Daoy (cell line): Measurements from ENCODE around the gene SUPV3L1. TPM values are rescaled to one million over a fixed set of nuclear protein-coding genes. Genes with fewer than 3 reads are reported as not detected.

Source experiments
- DNase-seq: peaks from one replicate; pipeline ENCODE4 v3.0.0-alpha.2; 2015; ENCODE audit warnings: low read depth
- total RNA-seq: library from RNA; depleted of rRNA; stranded (reverse); fragments of >200 nt; shearing (Covaris generic); gene quantifications from 2 replicates; pipeline ENCODE4 v1.2.3, GENCODE V29; 2014

Gene SUPV3L1
- total RNA-seq, 1 experiment from 2014 or later = 23.0 TPM

- DNase-seq = no peak
These were observed 22.3 kb downstream of the SUPV3L1 start for GRCh38 chr10:69202332-69202731.

GRCh38 chr10:69208761-69209160 is 28.7 kb downstream of the SUPV3L1 start:
- no peak for DNase-seq

- DNase-seq = no peak
These were observed 29.9 kb downstream of the SUPV3L1 start for GRCh38 chr10:69209787-69210484.

- DNase-seq = no peak
These were observed 31.1 kb downstream of the SUPV3L1 start for GRCh38 chr10:69211104-69211503.

GRCh38 chr10:69211524-69211923 is 31.5 kb downstream of the SUPV3L1 start:
- DNase-seq = no peak

GRCh38 chr10:69213591-69214311 is 33.7 kb downstream of the SUPV3L1 start:
- no peak for DNase-seq

- no peak for DNase-seq
These were observed 34.7 kb downstream of the SUPV3L1 start for GRCh38 chr10:69214666-69215131.

- no peak for DNase-seq
These were observed 35.6 kb downstream of the SUPV3L1 start for GRCh38 chr10:69215405-69216171.

GRCh38 chr10:69216577-69217118 is 36.6 kb downstream of the SUPV3L1 start:
- DNase-seq = no peak

- DNase-seq = peak; percentile 74
These were observed 37.2 kb downstream of the SUPV3L1 start for GRCh38 chr10:69217119-69217754.

- DNase-seq = no peak
These were observed 38.8 kb downstream of the SUPV3L1 start for GRCh38 chr10:69218831-69219230.

GRCh38 chr10:69220041-69220451 is 40.0 kb downstream of the SUPV3L1 start, which contains the start of gene HKDC1:
TSS of gene HKDC1 (plus strand) at chr10:69220332. CDS start at chr10:69220436, 104 bp downstream.
- DNase-seq = no peak

GRCh38 chr10:69220507-69220906 is 40.5 kb downstream of the SUPV3L1 start:
- DNase-seq = no peak

GRCh38 chr10:69222157-69223027 is 42.4 kb downstream of the SUPV3L1 start:
- DNase-seq = peak; percentile 86

GRCh38 chr10:69223028-69223342 is 43.0 kb downstream of the SUPV3L1 start:
- DNase-seq = no peak

GRCh38 chr10:69224862-69225657 is 45.0 kb downstream of the SUPV3L1 start:
- DNase-seq = peak; percentile 71

- no peak for DNase-seq
These were observed 45.6 kb downstream of the SUPV3L1 start for GRCh38 chr10:69225681-69226080.

- no peak for DNase-seq
These were observed 47.0 kb downstream of the SUPV3L1 start for GRCh38 chr10:69226919-69227450.

- no peak for DNase-seq
These were observed 48.1 kb downstream of the SUPV3L1 start for GRCh38 chr10:69228151-69228550.

GRCh38 chr10:69229616-69229916 is 49.5 kb downstream of the SUPV3L1 start:
- DNase-seq = no peak
